Neural cell (in vitro differentiated cells): ENCODE measurements around the gene SAG. TPM values are rescaled to one million over a fixed set of nuclear protein-coding genes. Genes with fewer than 3 reads are reported as not detected.

Experiments used
- H2AFZ ChIP-seq: fragments of 200-600, 300-800 bp; sonication (generic), shearing (Covaris generic); 2 replicates; pipeline ENCODE4 v1.6.0; 2014; ENCODE audit warnings: low read depth, mild to moderate bottlenecking, antibody characterized with exemption, low read length, moderate library complexity
- H3F3A ChIP-seq: fragments of 200-600 bp; shearing (Covaris generic); 2 replicates; pipeline ENCODE4 v1.6.1; 2016; ENCODE audit warnings: mild to moderate bottlenecking, moderate library complexity, mixed read lengths, antibody characterized with exemption, low read length; ENCODE audit not compliant: insufficient read depth, poor library complexity, severe bottlenecking
- H3K27ac ChIP-seq: fragments of 200-600, 300-800 bp; sonication (generic), shearing (Covaris generic); 2 replicates; pipeline ENCODE4 v1.5.1; 2014; ENCODE audit warnings: mild to moderate bottlenecking, low read length, moderate library complexity
- H3K27me3 ChIP-seq: fragments of 300-800, 200-600 bp; sonication (generic), shearing (Covaris generic); 2 replicates; pipeline ENCODE4 v1.6.0; 2014; ENCODE audit warnings: mild to moderate bottlenecking, low read depth, low read length, moderate library complexity; ENCODE audit not compliant: insufficient read depth
- H3K36me3 ChIP-seq: fragments of 300-800, 200-600 bp; sonication (generic), shearing (Covaris generic); 2 replicates; pipeline ENCODE4 v1.5.1; 2014; ENCODE audit warnings: mild to moderate bottlenecking, antibody characterized with exemption, low read length, moderate library complexity; ENCODE audit not compliant: insufficient read depth
- H3K4me2 ChIP-seq: fragments of 300-800, 200-600 bp; sonication (generic), shearing (Covaris generic); 2 replicates; pipeline ENCODE4 v1.6.0; 2014; ENCODE audit warnings: mild to moderate bottlenecking, low read length
- H3K4me3 ChIP-seq: fragments of 300-800, 200-600 bp; sonication (generic), shearing (Covaris generic); 2 replicates; pipeline ENCODE4 v1.5.1; 2014; ENCODE audit warnings: mild to moderate bottlenecking, low read length, moderate library complexity
- H3K79me2 ChIP-seq: fragments of 200-600 bp; shearing (Covaris generic); replicated peaks from 2 replicates; pipeline ENCODE4 v1.6.0; 2014; ENCODE audit warnings: mild to moderate bottlenecking, low read length, moderate library complexity; ENCODE audit not compliant: insufficient read depth
- H3K9ac ChIP-seq: fragments of 300-800, 200-600 bp; sonication (generic), shearing (Covaris generic); 2 replicates; pipeline ENCODE4 v1.6.1; 2016; ENCODE audit warnings: mild to moderate bottlenecking, low read length, mixed read lengths
- H3K9me2 ChIP-seq: fragments of 200-600 bp; shearing (Covaris generic); 2 replicates; pipeline ENCODE4 v1.6.1; 2016; ENCODE audit warnings: mild to moderate bottlenecking, low read length, mixed read lengths; ENCODE audit not compliant: insufficient read depth
- H3K9me3 ChIP-seq: fragments of 200-600, 300-800 bp; sonication (generic), shearing (Covaris generic); 2 replicates; pipeline ENCODE4 v1.6.1; 2016; ENCODE audit warnings: mild to moderate bottlenecking, mixed run types, low read length, moderate library complexity, mixed read lengths
- H4K20me1 ChIP-seq: fragments of 200-600 bp; shearing (Covaris generic); 2 replicates; pipeline ENCODE4 v1.6.1; 2016; ENCODE audit warnings: mild to moderate bottlenecking, mixed run types; ENCODE audit not compliant: insufficient read depth
- EP300 ChIP-seq: fragments of 450-650 bp; conservative IDR thresholded peaks from 2 replicates; pipeline ENCODE4 v1.6.1; 2014; ENCODE audit warnings: antibody characterized with exemption, mild to moderate bottlenecking, moderate library complexity; ENCODE audit not compliant: poor library complexity, severe bottlenecking
- MXI1 ChIP-seq: fragments of 450-650 bp; conservative IDR thresholded peaks from 2 replicates; pipeline ENCODE4 v1.6.1; 2014; ENCODE audit warnings: antibody characterized with exemption, mild to moderate bottlenecking; ENCODE audit not compliant: poor library complexity, severe bottlenecking
- POLR2AphosphoS5 ChIP-seq: IDR thresholded peaks from 2 replicates; pipeline ENCODE4 v1.6.1; 2012
- RAD21 ChIP-seq: fragments of 450-650 bp; conservative IDR thresholded peaks from 2 replicates; pipeline ENCODE4 v1.6.1; 2014; ENCODE audit warnings: antibody characterized with exemption, mild to moderate bottlenecking, moderate library complexity
- SMC3 ChIP-seq: fragments of 450-650 bp; conservative IDR thresholded peaks from 2 replicates; pipeline ENCODE4 v1.6.1; 2014; ENCODE audit warnings: antibody characterized with exemption, mild to moderate bottlenecking, moderate library complexity; ENCODE audit not compliant: poor library complexity
- TAF1 ChIP-seq: IDR thresholded peaks from 2 replicates; pipeline ENCODE4 v1.6.1; 2012; ENCODE audit warnings: low read depth
- polyA plus RNA-seq: library from polyadenylated mRNA; depleted of rRNA; stranded (reverse); fragments of >200 nt; gene quantifications from 2 replicates; pipeline ENCODE4 v1.2.3, GENCODE V29; 2014
- TF ChIP-seq, protein P1 (sequence below): IDR thresholded peaks from 2 replicates; pipeline ENCODE4 v1.6.1; 2012; ENCODE audit warnings: borderline replicate concordance
- TF ChIP-seq, protein P2 (sequence below): fragments of 450-650 bp; IDR thresholded peaks from 2 replicates; pipeline ENCODE4 v1.5.1; 2014; ENCODE audit warnings: antibody characterized with exemption, mild to moderate bottlenecking, moderate library complexity; ENCODE audit not compliant: poor library complexity, severe bottlenecking

SAG gene
- polyA plus RNA-seq, 1 donor from 2014 or later: not detected

DNA sequence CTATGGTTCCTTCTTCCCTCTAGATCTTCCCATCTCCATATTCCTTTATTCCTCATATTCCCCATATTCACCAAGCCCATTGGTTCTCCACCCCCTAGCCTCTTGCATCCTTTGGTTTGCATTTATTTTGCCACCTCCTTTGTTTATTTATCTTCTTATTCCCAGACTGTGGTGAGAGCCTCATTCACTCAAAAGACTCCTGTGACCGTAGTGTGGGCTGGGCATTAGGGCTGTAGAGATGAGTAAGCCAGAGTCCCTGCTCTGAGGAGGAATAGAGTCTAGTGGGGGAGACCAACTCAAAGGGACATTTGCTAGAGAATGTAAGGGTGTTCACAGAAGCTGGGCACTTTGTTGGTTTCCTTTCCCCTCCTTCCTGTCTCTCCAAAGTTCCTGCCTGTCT is 47.9 kb upstream of the SAG start:
- H3K9ac ChIP-seq: no peak overlapping the region
- H3K27me3 ChIP-seq: no peaks in the 10 kb centered on the region
- no peak overlapping the region for H3K4me2 ChIP-seq
- no peaks in the 10 kb centered on the region for H3K79me2 ChIP-seq
- no peak overlapping the region for H3K27ac ChIP-seq
- H3F3A ChIP-seq: no peaks in the 10 kb centered on the region
- H4K20me1 ChIP-seq: no peaks in the 10 kb centered on the region
- H3K4me3 ChIP-seq: no peak overlapping the region
- H3K9me2 ChIP-seq: no peaks in the 10 kb centered on the region
- TF ChIP-seq TAF1 (no peak), EP300 (no peak), RAD21 (no peak)
- TF ChIP-seq, protein P1, sequence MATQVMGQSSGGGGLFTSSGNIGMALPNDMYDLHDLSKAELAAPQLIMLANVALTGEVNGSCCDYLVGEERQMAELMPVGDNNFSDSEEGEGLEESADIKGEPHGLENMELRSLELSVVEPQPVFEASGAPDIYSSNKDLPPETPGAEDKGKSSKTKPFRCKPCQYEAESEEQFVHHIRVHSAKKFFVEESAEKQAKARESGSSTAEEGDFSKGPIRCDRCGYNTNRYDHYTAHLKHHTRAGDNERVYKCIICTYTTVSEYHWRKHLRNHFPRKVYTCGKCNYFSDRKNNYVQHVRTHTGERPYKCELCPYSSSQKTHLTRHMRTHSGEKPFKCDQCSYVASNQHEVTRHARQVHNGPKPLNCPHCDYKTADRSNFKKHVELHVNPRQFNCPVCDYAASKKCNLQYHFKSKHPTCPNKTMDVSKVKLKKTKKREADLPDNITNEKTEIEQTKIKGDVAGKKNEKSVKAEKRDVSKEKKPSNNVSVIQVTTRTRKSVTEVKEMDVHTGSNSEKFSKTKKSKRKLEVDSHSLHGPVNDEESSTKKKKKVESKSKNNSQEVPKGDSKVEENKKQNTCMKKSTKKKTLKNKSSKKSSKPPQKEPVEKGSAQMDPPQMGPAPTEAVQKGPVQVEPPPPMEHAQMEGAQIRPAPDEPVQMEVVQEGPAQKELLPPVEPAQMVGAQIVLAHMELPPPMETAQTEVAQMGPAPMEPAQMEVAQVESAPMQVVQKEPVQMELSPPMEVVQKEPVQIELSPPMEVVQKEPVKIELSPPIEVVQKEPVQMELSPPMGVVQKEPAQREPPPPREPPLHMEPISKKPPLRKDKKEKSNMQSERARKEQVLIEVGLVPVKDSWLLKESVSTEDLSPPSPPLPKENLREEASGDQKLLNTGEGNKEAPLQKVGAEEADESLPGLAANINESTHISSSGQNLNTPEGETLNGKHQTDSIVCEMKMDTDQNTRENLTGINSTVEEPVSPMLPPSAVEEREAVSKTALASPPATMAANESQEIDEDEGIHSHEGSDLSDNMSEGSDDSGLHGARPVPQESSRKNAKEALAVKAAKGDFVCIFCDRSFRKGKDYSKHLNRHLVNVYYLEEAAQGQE: no peak
- TF ChIP-seq, protein P2, sequence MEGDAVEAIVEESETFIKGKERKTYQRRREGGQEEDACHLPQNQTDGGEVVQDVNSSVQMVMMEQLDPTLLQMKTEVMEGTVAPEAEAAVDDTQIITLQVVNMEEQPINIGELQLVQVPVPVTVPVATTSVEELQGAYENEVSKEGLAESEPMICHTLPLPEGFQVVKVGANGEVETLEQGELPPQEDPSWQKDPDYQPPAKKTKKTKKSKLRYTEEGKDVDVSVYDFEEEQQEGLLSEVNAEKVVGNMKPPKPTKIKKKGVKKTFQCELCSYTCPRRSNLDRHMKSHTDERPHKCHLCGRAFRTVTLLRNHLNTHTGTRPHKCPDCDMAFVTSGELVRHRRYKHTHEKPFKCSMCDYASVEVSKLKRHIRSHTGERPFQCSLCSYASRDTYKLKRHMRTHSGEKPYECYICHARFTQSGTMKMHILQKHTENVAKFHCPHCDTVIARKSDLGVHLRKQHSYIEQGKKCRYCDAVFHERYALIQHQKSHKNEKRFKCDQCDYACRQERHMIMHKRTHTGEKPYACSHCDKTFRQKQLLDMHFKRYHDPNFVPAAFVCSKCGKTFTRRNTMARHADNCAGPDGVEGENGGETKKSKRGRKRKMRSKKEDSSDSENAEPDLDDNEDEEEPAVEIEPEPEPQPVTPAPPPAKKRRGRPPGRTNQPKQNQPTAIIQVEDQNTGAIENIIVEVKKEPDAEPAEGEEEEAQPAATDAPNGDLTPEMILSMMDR: no peak
- no peaks in the 10 kb centered on the region for H3K36me3 ChIP-seq
- H3K9me3 ChIP-seq: no peaks in the 10 kb centered on the region
- H2AFZ ChIP-seq: no peak overlapping the region

DNA sequence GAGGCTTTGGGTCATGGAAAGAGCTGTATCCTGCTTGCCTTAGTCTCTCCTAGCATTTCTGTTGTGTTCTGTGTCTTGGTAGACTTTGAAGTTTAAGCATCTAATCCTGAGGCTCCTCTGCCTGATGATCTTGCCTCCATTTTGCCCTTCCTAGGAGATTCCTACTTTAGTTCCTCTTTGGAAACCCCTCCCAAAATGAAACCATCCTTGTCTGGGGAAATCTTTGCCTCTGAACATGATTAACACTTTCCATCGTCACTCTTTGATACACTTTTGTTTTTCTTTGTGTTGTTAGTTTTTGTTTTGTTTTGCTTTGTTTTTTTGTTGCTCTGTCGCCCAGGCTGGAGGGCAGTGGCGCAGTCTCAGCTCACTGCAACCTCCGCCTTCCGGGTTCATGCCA is 47.0 kb upstream of the SAG start:
- Histone ChIP-seq H3K4me2 (no peak overlapping the region), H3K27me3 (no peaks in the 10 kb centered on the region), H3F3A (no peaks in the 10 kb centered on the region), H3K9me3 (no peaks in the 10 kb centered on the region), H3K36me3 (no peaks in the 10 kb centered on the region), H3K9me2 (no peaks in the 10 kb centered on the region), H3K79me2 (no peaks in the 10 kb centered on the region), H3K27ac (no peak overlapping the region), H2AFZ (no peak overlapping the region), H3K9ac (no peak overlapping the region), H4K20me1 (no peaks in the 10 kb centered on the region), H3K4me3 (no peak overlapping the region)
- TF ChIP-seq, protein P1: no peak
- TF ChIP-seq RAD21 (no peak), MXI1 (no peak), POLR2AphosphoS5 (no peak), SMC3 (no peak), TAF1 (no peak), EP300 (no peak)
- TF ChIP-seq, protein P2: no peak
